ENCODE data around the gene GSKIP.

GSKIP gene

GRCh38 chr14:96380735-96381134 lies 17.4 kb downstream of the GSKIP start:
- DNase-seq, result no peak

GRCh38 chr14:96383445-96383844 lies 20.1 kb downstream of the GSKIP start:
- DNase-seq, result peak; percentile 2

GRCh38 chr14:96384053-96384452 lies 20.7 kb downstream of the GSKIP start:
- DNase-seq, result no peak

- no peak for DNase-seq
Observed at GRCh38 chr14:96384740-96385139, 21.4 kb downstream of the GSKIP start.

- DNase-seq, result no peak
Observed at GRCh38 chr14:96385385-96385784, 22.1 kb downstream of the GSKIP start.

GRCh38 chr14:96390965-96391292 lies 27.6 kb downstream of the GSKIP start:
- DNase-seq, result no peak

- peak; percentile 94 for DNase-seq
Observed at GRCh38 chr14:96391293-96392118, 28.2 kb downstream of the GSKIP start.

GRCh38 chr14:96393071-96393691 lies 29.9 kb downstream of the GSKIP start:
- DNase-seq, result no peak

GRCh38 chr14:96394047-96394815 lies 30.9 kb downstream of the GSKIP start:
- no peak for DNase-seq

- DNase-seq, result no peak
Observed at GRCh38 chr14:96398432-96398831, 35.1 kb downstream of the GSKIP start.

- no peak for DNase-seq
Observed at GRCh38 chr14:96398921-96399320, 35.6 kb downstream of the GSKIP start.

GRCh38 chr14:96399405-96399804 lies 36.1 kb downstream of the GSKIP start:
- no peak for DNase-seq

- DNase-seq, result no peak
Observed at GRCh38 chr14:96400495-96400894, 37.2 kb downstream of the GSKIP start.

- DNase-seq, result no peak
Observed at GRCh38 chr14:96403409-96403808, 40.1 kb downstream of the GSKIP start.

GRCh38 chr14:96405677-96406076 lies 42.4 kb downstream of the GSKIP start:
- no peak for DNase-seq

- DNase-seq, result no peak
Observed at GRCh38 chr14:96407935-96408570, 44.7 kb downstream of the GSKIP start.

- DNase-seq, result no peak
Observed at GRCh38 chr14:96408608-96409007, 45.3 kb downstream of the GSKIP start.

- no peak for DNase-seq
Observed at GRCh38 chr14:96409701-96410100, 46.4 kb downstream of the GSKIP start.

- no peak for DNase-seq
Observed at GRCh38 chr14:96410119-96410518, 46.8 kb downstream of the GSKIP start.

- DNase-seq, result no peak
Observed at GRCh38 chr14:96413526-96413925, 50.2 kb downstream of the GSKIP start.

GRCh38 chr14:96415559-96415958 lies 52.2 kb downstream of the GSKIP start:
- no peak for DNase-seq

- no peak for DNase-seq
Observed at GRCh38 chr14:96416292-96416691, 53.0 kb downstream of the GSKIP start.

GRCh38 chr14:96417254-96417653 lies 53.9 kb downstream of the GSKIP start:
- no peak for DNase-seq

Measured in fibroblast of skin of abdomen (primary cell).